ENCODE data around the gene C1orf21. TPM values are rescaled to one million over a fixed set of nuclear protein-coding genes. Genes with fewer than 3 reads are reported as not detected.

C1orf21 gene
- polyA plus RNA-seq, 1 donor (not counting 4 experiments of a cell fraction or from before 2014, with no cell fraction given), result 44.3 TPM

DNA sequence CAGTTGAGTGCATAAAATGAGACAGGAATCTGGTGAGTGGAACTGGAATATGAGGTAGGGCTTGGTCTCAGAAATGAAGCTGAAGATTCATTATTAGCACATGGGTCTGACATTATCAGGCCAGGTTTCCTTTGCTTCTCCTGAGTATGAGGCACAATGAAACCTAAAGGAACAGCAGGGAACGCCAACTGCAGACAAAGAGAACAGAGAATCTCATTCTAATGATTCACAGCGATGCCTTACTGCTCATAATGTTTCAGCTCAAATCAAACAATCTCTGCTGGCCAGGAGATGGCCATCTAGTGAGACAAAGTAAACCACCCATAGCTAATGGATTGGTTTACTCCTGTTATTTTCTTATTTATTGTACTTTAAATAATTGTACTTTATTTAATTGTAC, 133.5 kb downstream of the C1orf21 start:
- Histone ChIP-seq H3K9me1 (ENCODE audit: control insufficient read depth, extremely low read depth, insufficient read depth, low read length) (no peaks in the 10 kb centered on the region), H3K4me3 (ENCODE audit: control insufficient read depth in 2 of 3, extremely low read depth in 1 of 3, insufficient read depth in 2 of 3, low read depth in 1 of 3, low read length in 3 of 3) (no peak overlapping the region), H3K9me3 (ENCODE audit: control insufficient read depth, low read depth, low read length) (no peaks in the 10 kb centered on the region), H3K27ac (ENCODE audit: control insufficient read depth, insufficient read depth, low read length) (no peak overlapping the region), H4K20me1 (ENCODE audit: control insufficient read depth, extremely low read depth, insufficient read depth, low read length) (no peaks in the 10 kb centered on the region), H3K79me2 (ENCODE audit: control insufficient read depth, insufficient read depth, low read length) (no peaks in the 10 kb centered on the region), H3K4me1 (ENCODE audit: control insufficient read depth, extremely low read depth, insufficient read depth, low read length) (peaks cover 6% of the 10 kb centered on the region), H3K36me3 (ENCODE audit: control insufficient read depth in 2 of 2, extremely low read depth in 1 of 2, insufficient read depth in 2 of 2, low read length in 2 of 2) (no peaks in the 10 kb centered on the region), H3K27me3 (ENCODE audit: control insufficient read depth, extremely low read depth, insufficient read depth, low read length) (no peaks in the 10 kb centered on the region), H3K4me2 (ENCODE audit: control insufficient read depth, extremely low read depth, insufficient read depth, low read depth, low read length) (no peak overlapping the region), H2AFZ (ENCODE audit: control insufficient read depth, low read length) (no peak overlapping the region), H3K9ac (ENCODE audit: control insufficient read depth, extremely low read depth, insufficient read depth, low read length) (no peak overlapping the region)
- FAIRE-seq, result no peak
- no peak for TF ChIP-seq EZH2 (IDR thresholded peaks at IDR 0.05; ENCODE audit: low read length)
- TF ChIP-seq, protein P1, sequence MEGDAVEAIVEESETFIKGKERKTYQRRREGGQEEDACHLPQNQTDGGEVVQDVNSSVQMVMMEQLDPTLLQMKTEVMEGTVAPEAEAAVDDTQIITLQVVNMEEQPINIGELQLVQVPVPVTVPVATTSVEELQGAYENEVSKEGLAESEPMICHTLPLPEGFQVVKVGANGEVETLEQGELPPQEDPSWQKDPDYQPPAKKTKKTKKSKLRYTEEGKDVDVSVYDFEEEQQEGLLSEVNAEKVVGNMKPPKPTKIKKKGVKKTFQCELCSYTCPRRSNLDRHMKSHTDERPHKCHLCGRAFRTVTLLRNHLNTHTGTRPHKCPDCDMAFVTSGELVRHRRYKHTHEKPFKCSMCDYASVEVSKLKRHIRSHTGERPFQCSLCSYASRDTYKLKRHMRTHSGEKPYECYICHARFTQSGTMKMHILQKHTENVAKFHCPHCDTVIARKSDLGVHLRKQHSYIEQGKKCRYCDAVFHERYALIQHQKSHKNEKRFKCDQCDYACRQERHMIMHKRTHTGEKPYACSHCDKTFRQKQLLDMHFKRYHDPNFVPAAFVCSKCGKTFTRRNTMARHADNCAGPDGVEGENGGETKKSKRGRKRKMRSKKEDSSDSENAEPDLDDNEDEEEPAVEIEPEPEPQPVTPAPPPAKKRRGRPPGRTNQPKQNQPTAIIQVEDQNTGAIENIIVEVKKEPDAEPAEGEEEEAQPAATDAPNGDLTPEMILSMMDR (optimal IDR thresholded peaks at IDR 0.05 in 1 of 3, IDR thresholded peaks at IDR 0.05 in 1 of 3, conservative IDR thresholded peaks at IDR 0.05 in 1 of 3; ENCODE audit: extremely low read depth in 1 of 3, insufficient read depth in 2 of 3, low read length in 3 of 3), result no peak
- DNase-seq (ENCODE audit: low read depth, low spot score), result no peak
- dilution Hi-C loops (cut with MboI; ENCODE audit: extremely low pct_ligation_motif_present, low sequenced_read_pairs), result no loop called here

DNA sequence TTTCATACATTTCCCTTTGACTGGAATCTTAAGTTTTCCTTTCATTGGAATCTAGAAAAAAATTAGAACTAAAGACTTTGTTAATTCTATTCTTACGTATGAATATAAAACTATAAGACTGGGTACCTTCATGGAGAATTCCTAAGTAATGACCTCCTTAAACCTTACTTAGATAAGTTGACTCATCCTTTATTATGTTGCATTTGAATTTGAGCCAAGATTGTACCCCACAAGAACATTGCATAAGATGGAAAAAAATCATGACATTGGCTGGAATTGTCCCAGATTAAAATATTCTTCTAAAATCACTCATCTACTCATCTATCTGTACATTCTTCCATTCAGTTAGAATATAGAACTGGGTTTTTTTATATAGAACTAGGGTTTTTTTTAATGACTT, 137.4 kb downstream of the C1orf21 start:
- FAIRE-seq (no peak), DNase-seq (ENCODE audit: low read depth, low spot score) (peak; percentile 11)
- no peak for TF ChIP-seq EZH2 (IDR thresholded peaks at IDR 0.05; ENCODE audit: low read length)
- TF ChIP-seq, protein P1 (optimal IDR thresholded peaks at IDR 0.05 in 1 of 3, IDR thresholded peaks at IDR 0.05 in 1 of 3, conservative IDR thresholded peaks at IDR 0.05 in 1 of 3; ENCODE audit: extremely low read depth in 1 of 3, insufficient read depth in 2 of 3, low read length in 3 of 3), result no peak

More for the DNA sequence above, 137.4 kb downstream of the C1orf21 start:
- Histone ChIP-seq H3K4me1 (ENCODE audit: control insufficient read depth, extremely low read depth, insufficient read depth, low read length) (peaks cover 6% of the 10 kb centered on the region), H4K20me1 (ENCODE audit: control insufficient read depth, extremely low read depth, insufficient read depth, low read length) (no peaks in the 10 kb centered on the region), H3K4me2 (ENCODE audit: control insufficient read depth, extremely low read depth, insufficient read depth, low read depth, low read length) (no peak overlapping the region), H3K27ac (ENCODE audit: control insufficient read depth, insufficient read depth, low read length) (no peak overlapping the region), H3K36me3 (ENCODE audit: control insufficient read depth in 2 of 2, extremely low read depth in 1 of 2, insufficient read depth in 2 of 2, low read length in 2 of 2) (no peaks in the 10 kb centered on the region), H3K9me1 (ENCODE audit: control insufficient read depth, extremely low read depth, insufficient read depth, low read length) (no peaks in the 10 kb centered on the region), H3K9ac (ENCODE audit: control insufficient read depth, extremely low read depth, insufficient read depth, low read length) (no peak overlapping the region), H3K79me2 (ENCODE audit: control insufficient read depth, insufficient read depth, low read length) (no peaks in the 10 kb centered on the region), H2AFZ (ENCODE audit: control insufficient read depth, low read length) (no peak overlapping the region), H3K4me3 (ENCODE audit: control insufficient read depth in 2 of 3, extremely low read depth in 1 of 3, insufficient read depth in 2 of 3, low read depth in 1 of 3, low read length in 3 of 3) (no peak overlapping the region), H3K27me3 (ENCODE audit: control insufficient read depth, extremely low read depth, insufficient read depth, low read length) (no peaks in the 10 kb centered on the region), H3K9me3 (ENCODE audit: control insufficient read depth, low read depth, low read length) (no peaks in the 10 kb centered on the region)
- dilution Hi-C loops (cut with MboI; ENCODE audit: extremely low pct_ligation_motif_present, low sequenced_read_pairs), result no loop called here
